ENCODE data around the gene MEGF6.

The MEGF6 gene

GRCh38 chr1:3552176-3552575 is 59.1 kb downstream of the MEGF6 start:
- DNase-seq = no peak

GRCh38 chr1:3551711-3552110 is 59.6 kb downstream of the MEGF6 start:
- DNase-seq = no peak

- DNase-seq = no peak
Measured at GRCh38 chr1:3551290-3551678, 60.0 kb downstream of the MEGF6 start.

- peak; percentile 20 for DNase-seq
Measured at GRCh38 chr1:3550511-3551289, 60.6 kb downstream of the MEGF6 start.

- DNase-seq = no peak
Measured at GRCh38 chr1:3548895-3549294, 62.4 kb downstream of the MEGF6 start.

GRCh38 chr1:3548156-3548893 is 63.0 kb downstream of the MEGF6 start:
- no peak for DNase-seq

GRCh38 chr1:3547055-3548005 is 64.0 kb downstream of the MEGF6 start:
- no peak for DNase-seq

- no peak for DNase-seq
Measured at GRCh38 chr1:3546048-3546384, 65.3 kb downstream of the MEGF6 start.

- no peak for DNase-seq
Measured at GRCh38 chr1:3545363-3546047, 65.8 kb downstream of the MEGF6 start.

- DNase-seq = no peak
Measured at GRCh38 chr1:3544040-3544977, 67.0 kb downstream of the MEGF6 start.

- no peak for DNase-seq
Measured at GRCh38 chr1:3543076-3544039, 68.0 kb downstream of the MEGF6 start.

GRCh38 chr1:3542676-3543075 is 68.6 kb downstream of the MEGF6 start:
- no peak for DNase-seq

- no peak for DNase-seq
Measured at GRCh38 chr1:3541936-3542335, 69.4 kb downstream of the MEGF6 start.

- no peak for DNase-seq
Measured at GRCh38 chr1:3541465-3541864, 69.8 kb downstream of the MEGF6 start.

- DNase-seq = no peak
Measured at GRCh38 chr1:3540876-3541275, 70.4 kb downstream of the MEGF6 start.

GRCh38 chr1:3539707-3540425 is 71.4 kb downstream of the MEGF6 start:
- no peak for DNase-seq

- no peak for DNase-seq
Measured at GRCh38 chr1:3537359-3537758, 73.9 kb downstream of the MEGF6 start.

GRCh38 chr1:3536420-3537195 is 74.7 kb downstream of the MEGF6 start:
- DNase-seq = no peak

GRCh38 chr1:3535732-3536131 is 75.6 kb downstream of the MEGF6 start:
- DNase-seq = no peak
